ENCODE data around the gene DDX60.
"Not testable (repeated sequence)": the region's sequence is repeated elsewhere in the genome, so short reads cannot be mapped to it uniquely, and the experiment has no call there.

DDX60 gene

DNA sequence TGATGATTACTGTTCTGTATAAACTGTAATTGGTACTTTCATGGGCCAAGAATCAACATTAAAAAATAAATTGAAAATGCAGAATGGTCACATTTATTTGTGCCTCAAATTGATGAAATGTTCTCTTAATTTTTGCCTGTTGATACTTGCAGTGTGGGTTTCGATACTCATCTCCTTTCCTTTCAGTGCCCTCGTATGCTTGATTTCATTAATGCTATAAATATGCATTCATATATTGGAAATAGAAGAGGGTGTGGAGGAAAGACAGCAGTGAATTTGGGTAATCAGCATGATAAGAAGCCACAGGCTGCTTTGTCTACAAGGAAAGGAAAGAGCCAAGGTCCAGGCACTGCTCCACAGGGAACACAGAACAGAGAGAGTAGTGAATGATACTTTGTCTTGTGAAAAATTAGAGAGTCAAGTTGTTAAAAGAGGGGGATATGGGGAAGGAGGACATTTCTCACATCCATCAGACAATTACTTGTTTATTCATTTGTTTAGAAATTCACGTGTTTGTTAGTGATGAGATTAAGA lies 1.0 kb upstream of the DDX60 start:
- DNase-seq (ENCODE audit: low spot score) = no peak
- TF ChIP-seq, protein P1, sequence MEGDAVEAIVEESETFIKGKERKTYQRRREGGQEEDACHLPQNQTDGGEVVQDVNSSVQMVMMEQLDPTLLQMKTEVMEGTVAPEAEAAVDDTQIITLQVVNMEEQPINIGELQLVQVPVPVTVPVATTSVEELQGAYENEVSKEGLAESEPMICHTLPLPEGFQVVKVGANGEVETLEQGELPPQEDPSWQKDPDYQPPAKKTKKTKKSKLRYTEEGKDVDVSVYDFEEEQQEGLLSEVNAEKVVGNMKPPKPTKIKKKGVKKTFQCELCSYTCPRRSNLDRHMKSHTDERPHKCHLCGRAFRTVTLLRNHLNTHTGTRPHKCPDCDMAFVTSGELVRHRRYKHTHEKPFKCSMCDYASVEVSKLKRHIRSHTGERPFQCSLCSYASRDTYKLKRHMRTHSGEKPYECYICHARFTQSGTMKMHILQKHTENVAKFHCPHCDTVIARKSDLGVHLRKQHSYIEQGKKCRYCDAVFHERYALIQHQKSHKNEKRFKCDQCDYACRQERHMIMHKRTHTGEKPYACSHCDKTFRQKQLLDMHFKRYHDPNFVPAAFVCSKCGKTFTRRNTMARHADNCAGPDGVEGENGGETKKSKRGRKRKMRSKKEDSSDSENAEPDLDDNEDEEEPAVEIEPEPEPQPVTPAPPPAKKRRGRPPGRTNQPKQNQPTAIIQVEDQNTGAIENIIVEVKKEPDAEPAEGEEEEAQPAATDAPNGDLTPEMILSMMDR (IDR thresholded peaks at IDR 0.05; ENCODE audit: extremely low read depth, missing control alignments) = no peak

DNA sequence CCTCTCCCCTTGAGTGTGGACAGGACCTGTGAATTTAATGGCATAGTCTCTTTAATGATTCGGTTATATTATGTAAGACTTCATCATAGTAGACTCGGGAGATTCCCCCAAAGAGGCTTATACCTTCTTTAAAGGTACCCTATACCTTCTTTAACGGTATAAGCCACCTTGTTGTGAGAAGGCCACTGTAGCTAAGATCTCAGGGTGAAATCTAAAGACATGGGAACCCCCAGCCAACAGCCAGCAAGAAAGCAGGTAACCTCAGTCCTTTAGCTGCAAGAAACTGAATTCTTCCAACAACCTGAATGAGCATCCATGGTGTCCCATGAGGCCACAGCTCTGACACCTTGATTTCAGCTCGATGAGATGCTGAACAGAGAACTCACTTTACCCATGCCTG lies 931 bp downstream of the DDX60 start:
- TF ChIP-seq, protein P1 (IDR thresholded peaks at IDR 0.05; ENCODE audit: extremely low read depth, missing control alignments) = no peak
- no peak for DNase-seq (ENCODE audit: low spot score)

DNA sequence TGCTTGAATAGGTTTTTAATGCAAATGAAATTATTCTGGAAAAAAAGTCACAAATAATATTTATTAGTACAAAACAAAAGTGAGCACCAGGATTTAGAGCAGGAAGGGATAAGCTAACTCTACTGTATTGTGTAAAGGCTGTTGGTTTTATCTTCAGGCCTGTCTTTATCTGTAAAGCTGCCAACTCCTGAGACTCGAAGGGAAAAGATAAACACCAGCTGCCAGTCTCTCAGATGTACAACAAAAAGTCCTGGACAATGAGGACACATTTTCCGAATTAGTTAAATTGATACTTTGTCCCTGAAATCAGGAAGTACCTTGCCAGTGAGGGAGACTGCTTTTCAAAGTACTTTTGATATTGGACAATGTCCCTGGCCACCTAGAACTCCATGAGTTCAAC lies 8.8 kb downstream of the DDX60 start:
- DNase-seq (ENCODE audit: low spot score) = no peak
- TF ChIP-seq, protein P1 (IDR thresholded peaks at IDR 0.05; ENCODE audit: extremely low read depth, missing control alignments) = no peak

DNA sequence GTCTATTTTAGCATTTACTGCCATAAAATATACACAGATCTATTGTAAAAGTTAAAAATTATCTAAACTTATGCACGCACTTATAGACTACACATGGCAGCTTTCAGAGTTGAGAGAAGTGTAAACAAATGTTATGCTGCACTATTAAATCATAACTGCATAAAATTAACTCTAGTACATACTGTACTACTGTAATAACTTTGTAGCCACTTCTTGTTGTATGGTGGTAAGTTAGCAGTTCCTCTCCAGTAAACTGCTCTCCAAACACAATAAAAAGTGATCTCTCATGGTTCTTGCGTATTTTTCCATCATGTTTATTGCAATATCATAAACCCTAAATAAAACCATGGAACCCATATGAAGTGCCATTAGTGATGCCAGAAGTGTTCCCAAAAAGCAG lies 9.6 kb downstream of the DDX60 start:
- DNase-seq (ENCODE audit: low spot score) = no peak
- TF ChIP-seq, protein P1 (IDR thresholded peaks at IDR 0.05; ENCODE audit: extremely low read depth, missing control alignments) = no peak

DNA sequence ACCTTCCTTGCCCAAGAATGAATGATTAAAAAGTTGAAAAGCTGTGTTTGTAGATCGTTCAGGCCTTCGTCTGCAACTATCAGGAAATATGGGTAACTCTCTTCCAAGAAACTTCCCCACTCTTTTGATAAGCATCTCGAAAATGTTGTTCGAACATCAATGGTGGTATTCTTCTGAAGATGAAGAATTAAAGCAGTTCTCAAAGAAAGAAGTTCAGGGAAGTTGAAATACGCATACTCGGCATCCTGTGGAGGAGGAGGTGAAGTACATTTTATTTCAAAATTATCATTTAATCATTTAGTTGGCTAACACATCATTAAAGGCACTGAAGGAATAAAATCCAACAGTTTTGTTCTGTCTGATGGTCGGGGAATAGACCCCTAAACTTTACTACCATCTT lies 12.1 kb downstream of the DDX60 start:
- TF ChIP-seq, protein P1 (IDR thresholded peaks at IDR 0.05; ENCODE audit: extremely low read depth, missing control alignments) = no peak
- DNase-seq (ENCODE audit: low spot score) = no peak

DNA sequence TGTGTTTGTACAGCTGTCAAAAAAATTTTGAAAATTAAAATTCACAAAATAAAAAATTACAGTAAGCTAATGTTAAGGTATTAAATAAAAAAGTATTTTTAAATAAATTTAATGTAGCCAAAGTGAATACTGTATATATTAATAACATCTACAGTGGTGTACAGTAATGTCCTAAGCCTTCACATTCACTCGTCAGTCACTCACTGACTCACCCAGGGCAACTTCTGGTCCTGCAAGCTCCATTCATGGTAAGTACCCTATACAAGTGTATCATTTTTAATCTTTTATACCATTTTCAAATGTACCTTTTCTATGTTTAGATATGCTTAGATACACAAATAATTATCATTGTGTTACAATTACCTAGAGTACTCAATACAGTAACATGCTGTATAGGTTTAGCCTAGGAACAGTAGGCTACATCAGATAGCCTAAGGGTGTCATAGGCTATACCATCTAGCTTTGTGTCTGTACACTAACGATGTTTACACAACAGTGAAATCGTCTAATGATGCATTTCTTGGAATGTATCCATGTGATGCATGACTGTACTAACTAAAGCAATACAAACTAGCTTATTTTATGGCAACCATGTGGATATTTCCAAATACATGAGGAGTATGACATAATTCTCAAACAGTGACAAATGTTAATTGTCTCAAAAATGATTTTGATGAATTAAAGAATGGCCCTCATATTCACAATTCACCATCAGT lies 13.7 kb downstream of the DDX60 start:
- no peak for DNase-seq (ENCODE audit: low spot score)
- TF ChIP-seq, protein P1 (IDR thresholded peaks at IDR 0.05; ENCODE audit: extremely low read depth, missing control alignments) = no peak

DNA sequence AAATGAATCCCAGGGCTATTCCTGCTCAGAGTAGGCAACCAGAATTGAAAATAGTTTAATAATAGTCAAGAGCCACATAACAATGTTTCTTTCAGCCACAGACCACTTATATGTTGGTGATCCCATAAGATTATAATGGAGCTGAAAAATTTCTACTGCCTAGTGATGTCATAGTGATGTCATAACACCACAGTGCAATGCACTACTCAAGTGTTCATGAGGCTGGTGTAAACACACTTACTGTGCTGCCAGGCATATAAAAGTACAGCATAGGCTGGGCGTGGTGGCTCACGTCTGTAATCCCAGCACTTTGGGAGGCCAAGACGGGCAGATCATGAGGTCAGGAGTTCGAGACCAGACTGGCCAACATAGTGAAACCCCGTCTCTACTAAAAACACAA lies 15.1 kb downstream of the DDX60 start:
- not testable (repeated sequence) for DNase-seq (ENCODE audit: low spot score)
